SK-N-SH treated with all-trans-retinoic acid at 6 μM for 48 hours (cell line): ENCODE data around the gene AMZ1.
"Not testable (repeated sequence)": the region's sequence is repeated elsewhere in the genome, so short reads cannot be mapped to it uniquely, and the experiment has no call there.

ENCODE experiments used
- ATAC-seq: fragments of 200-7000 bp; cut with Tn5 transposase; 3 replicates; pipeline ENCODE4 v1.9.1; 2020; ENCODE audit warnings: mild to moderate bottlenecking, moderate library complexity
- BACH2 ChIP-seq: fragments of 250-450 bp; sonication (Bioruptor Pico); IDR thresholded peaks from 2 replicates; pipeline ENCODE4 v1.9.0; 2021; ENCODE audit warnings: mild to moderate bottlenecking, borderline replicate concordance
- CSDC2 ChIP-seq: fragments of 250-450 bp; sonication (Bioruptor Pico); IDR thresholded peaks from 2 replicates; pipeline ENCODE4 v1.5.0; 2020; ENCODE audit warnings: mild to moderate bottlenecking, moderate library complexity
- ESRRG ChIP-seq: fragments of 250-450 bp; sonication (Bioruptor Pico); IDR thresholded peaks from 2 replicates; pipeline ENCODE4 v1.6.1; 2021; ENCODE audit warnings: mild to moderate bottlenecking
- GLIS3 ChIP-seq: fragments of 250-450 bp; sonication (Bioruptor Pico); IDR thresholded peaks from 2 replicates; pipeline ENCODE4 v1.5.0; 2020; ENCODE audit warnings: mild to moderate bottlenecking, moderate library complexity
- OSR1 ChIP-seq: fragments of 250-450 bp; sonication (Bioruptor Pico); IDR thresholded peaks from 2 replicates; pipeline ENCODE4 v1.8.0; 2022; ENCODE audit warnings: moderate library complexity, mild to moderate bottlenecking, inconsistent platforms
- PPARA ChIP-seq: fragments of 250-450 bp; sonication (Bioruptor Pico); IDR thresholded peaks from 2 replicates; pipeline ENCODE4 v1.5.0; 2020; ENCODE audit warnings: mild to moderate bottlenecking, borderline replicate concordance
- SNAI2 ChIP-seq: fragments of 250-450 bp; sonication (Bioruptor Pico); IDR thresholded peaks from 2 replicates; pipeline ENCODE4 v1.5.0; 2020; ENCODE audit warnings: mild to moderate bottlenecking, moderate library complexity
- TOX ChIP-seq: fragments of 250-450 bp; sonication (Bioruptor Pico); IDR thresholded peaks from 2 replicates; pipeline ENCODE4 v1.8.0; 2021; ENCODE audit warnings: mild to moderate bottlenecking, moderate library complexity, borderline replicate concordance
- TSHZ2 ChIP-seq: fragments of 250-450 bp; sonication (Bioruptor Pico); IDR thresholded peaks from 2 replicates; pipeline ENCODE4 v1.5.0; 2020; ENCODE audit warnings: mild to moderate bottlenecking, moderate library complexity
- ZC3H10 ChIP-seq: fragments of 250-450 bp; sonication (Bioruptor Pico); IDR thresholded peaks from 2 replicates; pipeline ENCODE4 v1.5.1; 2021; ENCODE audit warnings: mild to moderate bottlenecking, moderate library complexity
- ZFP3 ChIP-seq: fragments of 250-450 bp; sonication (Bioruptor Pico); IDR thresholded peaks from 2 replicates; pipeline ENCODE4 v1.5.0; 2020; ENCODE audit warnings: mild to moderate bottlenecking, moderate library complexity
- ZFP30 ChIP-seq: fragments of 450-650 bp; formaldehyde crosslinking; IDR thresholded peaks from 2 replicates; pipeline ENCODE4 v1.5.0; 2022; ENCODE audit warnings: mild to moderate bottlenecking, moderate library complexity
- ZNF565 ChIP-seq: fragments of 450-650 bp; formaldehyde crosslinking; conservative IDR thresholded peaks from 2 replicates; pipeline ENCODE4 v1.5.0; 2020; ENCODE audit warnings: low read depth, mild to moderate bottlenecking, moderate library complexity
- ZNF70 ChIP-seq: fragments of 450-650 bp; formaldehyde crosslinking; IDR thresholded peaks from 2 replicates; pipeline ENCODE4 v1.5.0; 2020; ENCODE audit warnings: mild to moderate bottlenecking, moderate library complexity
- ZNF8 ChIP-seq: fragments of 450-650 bp; formaldehyde crosslinking; IDR thresholded peaks from 2 replicates; pipeline ENCODE4 v1.5.0; 2020; ENCODE audit warnings: mild to moderate bottlenecking, moderate library complexity
- TF ChIP-seq, protein P1 (sequence below): fragments of 250-450 bp; sonication (Bioruptor Pico); IDR thresholded peaks from 2 replicates; pipeline ENCODE4 v1.5.1; 2021; ENCODE audit warnings: mild to moderate bottlenecking, moderate library complexity
- TF ChIP-seq, protein P2 (sequence below): fragments of 250-450 bp; sonication (Bioruptor Pico); IDR thresholded peaks from 2 replicates; pipeline ENCODE4 v1.8.0; 2020; ENCODE audit warnings: mild to moderate bottlenecking, moderate library complexity, borderline replicate concordance
- TF ChIP-seq, protein P3 (sequence below): fragments of 250-450 bp; sonication (Bioruptor Pico); IDR thresholded peaks from 2 replicates; pipeline ENCODE4 v1.8.0; 2021; ENCODE audit warnings: low read depth, mild to moderate bottlenecking, moderate library complexity, borderline replicate concordance

The AMZ1 gene

GRCh38 chr7:2673934-2674333 lies 14.1 kb upstream of the AMZ1 start:
- no peak for TF ChIP-seq ZFP30 (CRISPR knock-in tag)
- TF ChIP-seq OSR1 (CRISPR knock-in tag): no peak
- TF ChIP-seq ESRRG (CRISPR knock-in tag): no peak
- no peak for TF ChIP-seq ZNF565 (CRISPR knock-in tag)
- no peak for TF ChIP-seq TOX (CRISPR knock-in tag)
- no peak for TF ChIP-seq PPARA
- TF ChIP-seq, all 23 proteins: peak for 0
- no peak for ATAC-seq

DNA sequence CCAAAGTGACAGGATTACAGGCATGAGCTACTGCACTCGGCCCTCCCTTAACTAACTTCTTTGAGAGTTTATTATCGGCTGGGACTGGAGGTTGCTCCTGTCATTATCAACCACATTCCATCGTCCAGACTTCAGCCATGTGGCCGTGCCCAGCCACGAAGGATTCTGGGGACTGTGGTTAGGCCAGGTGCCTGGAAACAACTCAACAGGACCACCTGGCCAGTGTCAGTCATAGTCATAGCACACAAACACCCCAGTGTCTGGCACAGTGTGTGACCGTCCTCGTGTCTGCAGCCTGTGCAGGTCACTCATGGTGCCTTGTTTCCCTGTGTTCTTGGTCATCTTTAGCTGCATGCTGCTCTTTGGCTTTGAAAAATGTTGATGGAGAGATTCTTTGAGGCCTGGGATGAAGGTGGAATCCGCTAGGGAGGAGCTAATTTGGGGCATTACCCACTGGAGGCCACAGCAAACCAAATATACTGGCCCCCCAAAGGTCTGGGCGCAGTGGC lies 12.7 kb upstream of the AMZ1 start:
- ATAC-seq: no peak
- TF ChIP-seq, protein P1, sequence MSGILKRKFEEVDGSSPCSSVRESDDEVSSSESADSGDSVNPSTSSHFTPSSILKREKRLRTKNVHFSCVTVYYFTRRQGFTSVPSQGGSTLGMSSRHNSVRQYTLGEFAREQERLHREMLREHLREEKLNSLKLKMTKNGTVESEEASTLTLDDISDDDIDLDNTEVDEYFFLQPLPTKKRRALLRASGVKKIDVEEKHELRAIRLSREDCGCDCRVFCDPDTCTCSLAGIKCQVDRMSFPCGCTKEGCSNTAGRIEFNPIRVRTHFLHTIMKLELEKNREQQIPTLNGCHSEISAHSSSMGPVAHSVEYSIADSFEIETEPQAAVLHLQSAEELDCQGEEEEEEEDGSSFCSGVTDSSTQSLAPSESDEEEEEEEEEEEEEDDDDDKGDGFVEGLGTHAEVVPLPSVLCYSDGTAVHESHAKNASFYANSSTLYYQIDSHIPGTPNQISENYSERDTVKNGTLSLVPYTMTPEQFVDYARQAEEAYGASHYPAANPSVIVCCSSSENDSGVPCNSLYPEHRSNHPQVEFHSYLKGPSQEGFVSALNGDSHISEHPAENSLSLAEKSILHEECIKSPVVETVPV (CRISPR knock-in tag): no peak
- TF ChIP-seq ZNF70 (CRISPR knock-in tag) (no peak), OSR1 (CRISPR knock-in tag) (no peak), ZFP30 (CRISPR knock-in tag) (no peak), SNAI2 (no peak), ZFP3 (no peak), GLIS3 (no peak), ZC3H10 (CRISPR knock-in tag) (no peak), TOX (CRISPR knock-in tag) (no peak), ZNF565 (CRISPR knock-in tag) (no peak)
- TF ChIP-seq, protein P2, sequence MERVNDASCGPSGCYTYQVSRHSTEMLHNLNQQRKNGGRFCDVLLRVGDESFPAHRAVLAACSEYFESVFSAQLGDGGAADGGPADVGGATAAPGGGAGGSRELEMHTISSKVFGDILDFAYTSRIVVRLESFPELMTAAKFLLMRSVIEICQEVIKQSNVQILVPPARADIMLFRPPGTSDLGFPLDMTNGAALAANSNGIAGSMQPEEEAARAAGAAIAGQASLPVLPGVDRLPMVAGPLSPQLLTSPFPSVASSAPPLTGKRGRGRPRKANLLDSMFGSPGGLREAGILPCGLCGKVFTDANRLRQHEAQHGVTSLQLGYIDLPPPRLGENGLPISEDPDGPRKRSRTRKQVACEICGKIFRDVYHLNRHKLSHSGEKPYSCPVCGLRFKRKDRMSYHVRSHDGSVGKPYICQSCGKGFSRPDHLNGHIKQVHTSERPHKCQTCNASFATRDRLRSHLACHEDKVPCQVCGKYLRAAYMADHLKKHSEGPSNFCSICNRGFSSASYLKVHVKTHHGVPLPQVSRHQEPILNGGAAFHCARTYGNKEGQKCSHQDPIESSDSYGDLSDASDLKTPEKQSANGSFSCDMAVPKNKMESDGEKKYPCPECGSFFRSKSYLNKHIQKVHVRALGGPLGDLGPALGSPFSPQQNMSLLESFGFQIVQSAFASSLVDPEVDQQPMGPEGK (CRISPR knock-in tag): no peak
- TF ChIP-seq, all 23 proteins: peak for 0

DNA sequence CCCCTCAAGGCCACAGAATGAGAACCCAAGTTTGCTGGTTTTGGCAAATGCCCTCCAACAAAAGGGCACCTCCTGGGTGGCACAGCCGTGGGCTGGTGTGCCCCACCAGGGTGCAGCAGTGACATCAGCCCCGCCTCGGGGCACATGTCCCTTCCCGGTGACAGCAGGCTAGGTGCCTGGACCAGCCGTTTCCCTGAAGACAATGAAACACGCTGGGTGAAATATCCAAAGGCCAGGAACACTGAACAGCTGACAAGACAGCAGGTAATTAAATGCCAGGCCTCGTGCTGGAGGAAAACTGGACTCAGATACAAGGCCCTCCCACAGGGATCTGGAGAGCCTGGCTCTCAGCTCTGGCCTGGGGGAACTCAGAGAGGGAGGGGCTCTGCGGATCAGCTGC lies 11.4 kb upstream of the AMZ1 start:
- ATAC-seq: not testable (repeated sequence)

DNA sequence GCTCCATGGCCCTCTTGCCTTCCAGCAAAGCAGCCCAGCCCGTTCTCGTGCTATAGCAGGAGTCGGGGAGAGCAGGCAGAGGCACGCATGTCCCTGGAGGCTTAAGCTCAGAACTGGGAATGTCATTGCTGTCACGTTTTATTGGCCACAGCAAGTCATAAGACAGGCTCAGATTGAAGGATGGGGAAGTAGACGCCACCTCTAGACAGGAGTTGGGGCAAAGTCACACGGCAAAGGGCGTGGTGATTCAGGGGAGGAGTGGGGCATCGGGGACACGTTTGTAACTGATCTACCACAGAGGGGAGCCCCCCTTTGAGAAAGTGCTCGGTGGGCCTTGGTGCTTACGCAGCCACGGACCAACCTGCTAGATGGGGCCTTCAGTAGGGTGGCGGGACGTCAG lies 9.5 kb upstream of the AMZ1 start:
- ATAC-seq: not testable (repeated sequence)

DNA sequence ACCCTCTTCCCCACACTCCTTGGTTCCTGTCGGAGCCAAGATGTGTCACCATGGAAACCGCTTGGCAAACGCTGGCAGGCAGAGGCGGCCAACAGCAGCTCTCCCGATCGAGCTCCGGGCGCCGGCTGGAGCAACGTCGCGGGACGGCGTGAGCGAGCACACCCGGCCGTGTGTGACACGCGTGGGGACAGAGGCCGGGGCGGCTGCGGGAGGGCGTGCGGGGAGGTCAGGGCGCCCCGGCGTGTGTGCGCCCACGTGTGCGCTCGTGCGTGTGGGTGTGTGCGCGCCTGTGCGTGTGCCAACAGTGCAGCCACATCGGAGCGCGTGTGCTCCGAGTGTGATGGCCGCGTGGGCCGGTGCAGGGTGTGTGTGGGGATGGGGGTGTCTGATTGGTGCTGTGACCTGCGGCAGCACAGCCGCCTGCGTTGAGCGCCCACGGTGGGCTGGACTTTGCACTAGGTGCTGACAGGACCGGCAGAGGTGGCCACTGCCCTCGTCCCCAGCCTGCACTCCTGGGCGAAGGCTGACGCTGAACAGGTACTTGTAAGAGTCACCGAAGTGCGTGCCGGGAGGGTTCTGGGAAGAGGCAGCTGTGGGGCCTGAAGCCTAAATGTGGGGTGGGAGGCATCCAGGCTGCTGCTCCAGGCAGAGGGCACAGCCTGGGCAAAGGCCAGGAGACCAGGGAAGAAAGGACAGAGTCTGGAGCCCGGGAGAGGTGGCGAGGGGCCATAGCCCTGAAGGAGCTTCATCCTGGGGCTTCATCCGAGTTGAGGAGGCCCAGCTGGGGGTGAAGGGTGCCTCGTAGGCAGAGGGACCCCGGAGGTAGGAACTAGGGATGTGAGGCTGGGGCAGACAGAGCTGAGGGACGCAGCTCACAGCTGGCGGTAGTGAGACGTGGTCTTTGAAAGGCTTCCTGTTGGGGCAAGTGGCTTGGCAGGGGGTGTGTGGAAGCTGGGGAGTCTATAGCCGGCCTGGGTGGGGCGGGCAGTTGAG lies 8.6 kb upstream of the AMZ1 start:
- ATAC-seq: peak; percentile 46

- TF ChIP-seq TSHZ2 (CRISPR knock-in tag) (no peak), CSDC2 (no peak), OSR1 (CRISPR knock-in tag) (no peak), ZNF8 (CRISPR knock-in tag) (no peak), ZFP30 (CRISPR knock-in tag) (no peak), ZNF565 (CRISPR knock-in tag) (no peak), BACH2 (CRISPR knock-in tag) (no peak)
- TF ChIP-seq, protein P3, sequence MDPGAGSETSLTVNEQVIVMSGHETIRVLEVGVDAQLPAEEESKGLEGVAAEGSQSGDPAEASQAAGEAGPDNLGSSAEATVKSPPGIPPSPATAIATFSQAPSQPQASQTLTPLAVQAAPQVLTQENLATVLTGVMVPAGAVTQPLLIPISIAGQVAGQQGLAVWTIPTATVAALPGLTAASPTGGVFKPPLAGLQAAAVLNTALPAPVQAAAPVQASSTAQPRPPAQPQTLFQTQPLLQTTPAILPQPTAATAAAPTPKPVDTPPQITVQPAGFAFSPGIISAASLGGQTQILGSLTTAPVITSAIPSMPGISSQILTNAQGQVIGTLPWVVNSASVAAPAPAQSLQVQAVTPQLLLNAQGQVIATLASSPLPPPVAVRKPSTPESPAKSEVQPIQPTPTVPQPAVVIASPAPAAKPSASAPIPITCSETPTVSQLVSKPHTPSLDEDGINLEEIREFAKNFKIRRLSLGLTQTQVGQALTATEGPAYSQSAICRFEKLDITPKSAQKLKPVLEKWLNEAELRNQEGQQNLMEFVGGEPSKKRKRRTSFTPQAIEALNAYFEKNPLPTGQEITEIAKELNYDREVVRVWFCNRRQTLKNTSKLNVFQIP: no peak
Observed at GRCh38 chr7:2680256-2680655, 7.7 kb upstream of the AMZ1 start.

More at GRCh38 chr7:2680256-2680655, 7.7 kb upstream of the AMZ1 start:
- no peak for ATAC-seq
